HG02852 (cell line): ENCODE data around the gene RECQL.
"Not testable (repeated sequence)": the region's sequence is repeated elsewhere in the genome, so short reads cannot be mapped to it uniquely, and the experiment has no call there.

Experiments
- ATAC-seq: cut with Tn5 transposase; IDR thresholded peaks from one replicate; pipeline ENCODE4 v1.9.1; 2021; ENCODE audit warnings: mild to moderate bottlenecking, moderate library complexity; ENCODE audit not compliant: unreplicated experiment

Gene RECQL

DNA sequence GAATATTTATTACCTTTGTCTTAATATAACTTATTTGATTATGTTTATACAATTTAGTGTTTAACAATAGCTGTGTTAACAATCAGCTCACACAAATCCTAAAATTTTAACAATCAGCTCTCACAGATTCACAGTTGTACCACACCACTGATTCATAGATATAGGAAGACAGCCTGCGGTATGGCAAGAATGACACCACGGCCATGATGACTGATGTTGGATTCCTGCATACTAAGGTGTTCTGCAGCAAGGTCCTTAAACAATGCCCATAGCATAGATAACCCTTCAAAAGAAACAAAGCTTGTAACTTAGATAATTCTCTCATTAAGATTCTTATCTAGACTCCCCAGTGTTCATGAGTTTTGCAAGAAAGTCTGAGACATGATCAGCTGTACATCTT is 67.9 kb downstream of the RECQL start:
- no peak for ATAC-seq

DNA sequence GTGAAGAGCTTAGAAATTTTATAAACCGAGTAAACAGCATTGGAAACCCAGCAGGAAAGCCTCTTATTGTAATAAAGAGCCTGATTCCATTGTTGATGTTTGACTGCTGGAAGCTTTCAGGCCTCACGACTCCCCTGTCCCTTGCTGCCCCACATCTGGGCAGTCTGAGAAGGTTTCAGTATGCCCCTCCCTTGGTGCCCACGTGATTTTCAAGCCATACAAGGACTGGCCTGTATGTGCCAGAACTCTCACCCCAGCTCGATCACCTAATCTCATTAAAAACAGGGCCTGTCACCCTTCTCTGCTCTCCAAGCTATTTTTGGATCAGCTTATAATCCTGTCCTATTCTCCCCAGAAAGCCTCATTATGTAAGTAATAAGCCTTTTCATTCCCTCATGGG is 71.4 kb downstream of the RECQL start:
- ATAC-seq, result no peak

DNA sequence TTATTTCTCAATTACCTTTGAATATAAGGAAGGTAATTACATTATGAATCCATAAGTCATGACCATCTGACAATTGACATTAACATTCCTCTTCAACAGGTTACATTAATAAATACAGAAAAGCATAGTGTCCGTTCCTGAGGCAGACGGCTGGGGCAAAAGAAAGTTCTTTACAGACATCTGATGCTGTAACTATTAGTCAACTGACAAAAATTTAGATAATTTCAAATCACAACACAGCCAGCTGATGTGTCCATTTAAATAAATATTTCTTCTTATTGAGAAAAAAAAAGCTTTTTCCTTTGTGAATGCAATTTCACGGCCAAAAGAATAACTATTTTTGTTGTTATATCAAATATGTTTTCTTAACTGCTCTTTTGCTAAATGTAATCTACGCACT is 73.2 kb downstream of the RECQL start:
- no peak for ATAC-seq

DNA sequence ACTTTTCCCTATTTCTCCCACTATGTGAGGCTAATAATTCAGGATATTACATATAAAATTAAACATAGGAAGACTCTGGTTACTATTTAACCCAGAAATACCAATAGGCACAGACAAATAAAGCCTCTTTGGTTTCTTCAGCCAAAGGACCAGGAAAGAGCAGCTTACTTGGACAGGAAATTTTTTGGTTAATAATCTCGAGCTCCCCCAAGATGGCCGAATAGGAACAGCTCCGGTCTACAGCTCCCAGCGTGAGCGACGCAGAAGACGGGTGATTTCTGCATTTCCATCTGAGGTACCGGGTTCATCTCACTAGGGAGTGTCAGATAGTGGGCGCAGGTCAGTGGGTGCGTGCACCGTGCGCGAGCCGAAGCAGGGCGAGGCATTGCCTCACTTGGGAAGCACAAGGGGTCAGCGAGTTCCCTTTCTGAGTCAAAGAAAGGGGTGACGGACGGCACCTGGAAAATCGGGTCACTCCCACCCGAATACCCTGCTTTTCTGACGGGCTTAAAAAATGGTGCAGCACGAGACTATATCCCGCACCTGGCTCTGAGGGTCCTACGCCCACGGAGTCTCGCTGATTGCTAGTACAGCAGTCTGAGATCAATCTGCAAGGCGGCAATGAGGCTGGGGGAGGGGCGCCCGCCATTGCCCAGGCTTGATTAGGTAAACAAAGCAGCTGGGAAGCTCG is 82.3 kb downstream of the RECQL start:
- not testable (repeated sequence) for ATAC-seq
